Activated B cell treated with CpG ODN at 0.5 μM for 24 hours (primary cell): ENCODE measurements around the gene FAM151B. TPM values are rescaled to one million over a fixed set of nuclear protein-coding genes. Genes with fewer than 3 reads are reported as not detected.
"Not testable (repeated sequence)": the region's sequence is repeated elsewhere in the genome, so short reads cannot be mapped to it uniquely, and the experiment has no call there.

ENCODE experiments used
- ATAC-seq: fragments of 200-7000 bp; cut with Tn5 transposase; one replicate; pipeline ENCODE4 v1.10.0; 2021; ENCODE audit warnings: low read depth, mild to moderate bottlenecking, moderate library complexity
- CTCF ChIA-PET: fragments of 350-600 bp; sonication (Branson Sonifier 250); formaldehyde crosslinking; loops from one replicate; lab custom pipeline; 2021; ENCODE audit warnings: antibody characterized with exemption; lab: Charles Lee
- POLR2A ChIA-PET: fragments of 350-600 bp; sonication (Branson Sonifier 250); formaldehyde crosslinking; loops from one replicate; lab custom pipeline; 2021; ENCODE audit warnings: antibody characterized with exemption; lab: Charles Lee
- DNase-seq: peaks from one replicate; pipeline ENCODE4 v3.0.0; 2022
- H3K27ac Mint-ChIP-seq: one replicate; pipeline ENCODE4 v1.8.0; 2020; ENCODE audit warnings: mixed read lengths
- H3K27me3 Mint-ChIP-seq: one replicate; pipeline ENCODE4 v1.8.0; 2021; ENCODE audit warnings: mixed read lengths
- H3K36me3 Mint-ChIP-seq: one replicate; pipeline ENCODE4 v1.8.0; 2021; ENCODE audit warnings: low read depth, mixed read lengths
- H3K4me1 Mint-ChIP-seq: one replicate; pipeline ENCODE4 v1.8.0; 2021; ENCODE audit warnings: mixed read lengths
- H3K4me3 Mint-ChIP-seq: one replicate; pipeline ENCODE4 v1.8.0; 2020; ENCODE audit warnings: mild to moderate bottlenecking, mixed read lengths
- H3K9me3 Mint-ChIP-seq: one replicate; pipeline ENCODE4 v1.8.0; 2020; ENCODE audit warnings: mixed read lengths
- CTCF ChIP-seq: fragments of 200-600 bp; IDR thresholded peaks from one replicate; pipeline ENCODE4 v1.8.0; 2022; ENCODE audit warnings: antibody characterized with exemption, mild to moderate bottlenecking
- intact Hi-C: fragments of 100-400 bp; cut with micrococcal nuclease; formaldehyde crosslinking; loops from one replicate; pipeline ENCODE4 v1.15.1; 2024
- total RNA-seq: library from RNA; stranded (reverse); gene quantifications from 2 replicates; pipeline ENCODE4 v1.2.3, GENCODE V29; 2022

FAM151B gene
- total RNA-seq, 1 donor from 2014 or later: 0.47 TPM

- no peak for TF ChIP-seq CTCF
- ChIA-PET POLR2A (no interaction called here), CTCF (no interaction called here)
- no peak for ATAC-seq
- peak overlapping the region; percentile 78 for H3K4me3 Mint-ChIP-seq
- peaks cover 16% of the 10 kb centered on the region for H3K9me3 Mint-ChIP-seq
- H3K36me3 Mint-ChIP-seq: peaks cover 3% of the 10 kb centered on the region
- DNase-seq: no peak
- no peak overlapping the region for H3K27ac Mint-ChIP-seq
- peaks cover 19% of the 10 kb centered on the region for H3K4me1 Mint-ChIP-seq
- H3K27me3 Mint-ChIP-seq: peaks cover 37% of the 10 kb centered on the region
- intact Hi-C loops: loop anchor here (5.0 kb wide), 3 partner anchors 80 to 230 kb away; partner anchors contain the start of genes SERINC5 and ZFYVE16
Observed at GRCh38 chr5:80487444-80487828, 464 bp upstream of the FAM151B start.

- H3K4me1 Mint-ChIP-seq: peaks cover 19% of the 10 kb centered on the region
- intact Hi-C loops: no loop called here
- no peak for ATAC-seq
- H3K4me3 Mint-ChIP-seq: no peak overlapping the region
- H3K36me3 Mint-ChIP-seq: no peaks in the 10 kb centered on the region
- CTCF ChIA-PET: no interaction called here
- POLR2A ChIA-PET: no interaction called here
- TF ChIP-seq CTCF: no peak
- peaks cover 25% of the 10 kb centered on the region for H3K27me3 Mint-ChIP-seq
- H3K9me3 Mint-ChIP-seq: peaks cover 8% of the 10 kb centered on the region
- no peak for DNase-seq
- no peak overlapping the region for H3K27ac Mint-ChIP-seq
Observed at GRCh38 chr5:80491296-80491695, 3.4 kb downstream of the FAM151B start.

GRCh38 chr5:80492741-80493140 lies 4.8 kb downstream of the FAM151B start:
- no peak for TF ChIP-seq CTCF
- DNase-seq (no peak), ATAC-seq (no peak)
- Mint-ChIP-seq H3K9me3 (no peaks in the 10 kb centered on the region), H3K4me3 (no peak overlapping the region), H3K27me3 (peaks cover 19% of the 10 kb centered on the region), H3K4me1 (peaks cover 9% of the 10 kb centered on the region), H3K27ac (no peak overlapping the region), H3K36me3 (no peaks in the 10 kb centered on the region)
- POLR2A ChIA-PET: no interaction called here
- CTCF ChIA-PET: no interaction called here
- intact Hi-C loops: no loop called here

GRCh38 chr5:80493443-80493842 lies 5.5 kb downstream of the FAM151B start:
- intact Hi-C loops, POLR2A ChIA-PET, H3K4me3 Mint-ChIP-seq, H3K36me3 Mint-ChIP-seq, ATAC-seq, H3K27ac Mint-ChIP-seq, DNase-seq, H3K9me3 Mint-ChIP-seq, H3K4me1 Mint-ChIP-seq, CTCF ChIA-PET: not testable (repeated sequence)
- H3K27me3 Mint-ChIP-seq: peaks cover 16% of the 10 kb centered on the region

GRCh38 chr5:80495891-80496290 lies 8.0 kb downstream of the FAM151B start:
- H3K36me3 Mint-ChIP-seq: no peaks in the 10 kb centered on the region
- ATAC-seq (no peak), DNase-seq (no peak)
- no peak overlapping the region for H3K4me3 Mint-ChIP-seq
- H3K27ac Mint-ChIP-seq: no peak overlapping the region
- H3K4me1 Mint-ChIP-seq: no peaks in the 10 kb centered on the region
- H3K9me3 Mint-ChIP-seq: peaks cover 3% of the 10 kb centered on the region
- intact Hi-C loops: no loop called here
- peaks cover 12% of the 10 kb centered on the region for H3K27me3 Mint-ChIP-seq
- ChIA-PET POLR2A (no interaction called here), CTCF (no interaction called here)
- TF ChIP-seq CTCF: no peak

GRCh38 chr5:80502800-80503199 lies 14.9 kb downstream of the FAM151B start:
- peaks cover 7% of the 10 kb centered on the region for H3K27me3 Mint-ChIP-seq
- no peak overlapping the region for H3K27ac Mint-ChIP-seq
- H3K9me3 Mint-ChIP-seq: peaks cover 3% of the 10 kb centered on the region
- POLR2A ChIA-PET: no interaction called here
- intact Hi-C loops: no loop called here
- peaks cover 5% of the 10 kb centered on the region for H3K4me1 Mint-ChIP-seq
- TF ChIP-seq CTCF: no peak
- no peak overlapping the region for H3K4me3 Mint-ChIP-seq
- H3K36me3 Mint-ChIP-seq: no peaks in the 10 kb centered on the region
- DNase-seq (no peak), ATAC-seq (no peak)
- CTCF ChIA-PET: no interaction called here
